Erythroblast (primary cell): ENCODE results near the gene INTS15.

ENCODE experiments used
- GATA1 ChIP-seq: IDR thresholded peaks from 2 replicates; pipeline ENCODE4 v1.6.1; 2011; ENCODE audit warnings: low read depth, mild to moderate bottlenecking, control low read depth, low read length, moderate library complexity
- POLR2A ChIP-seq: IDR thresholded peaks from 2 replicates; pipeline ENCODE4 v1.6.1; 2011; ENCODE audit warnings: mild to moderate bottlenecking, low read length

GRCh38 chr7:6558837-6559236 lies 31.0 kb upstream of the INTS15 start:
- TF ChIP-seq POLR2A (no peak), GATA1 (no peak)
